GM18909 (cell line): ENCODE results near the gene FAM200A.
"Not testable (repeated sequence)": the region's sequence is repeated elsewhere in the genome, so short reads cannot be mapped to it uniquely, and the experiment has no call there.

Experiments used
- ATAC-seq: cut with Tn5 transposase; IDR thresholded peaks from one replicate; pipeline ENCODE4 v1.9.1; 2021; ENCODE audit warnings: mild to moderate bottlenecking; ENCODE audit not compliant: unreplicated experiment, poor library complexity

The FAM200A gene

GRCh38 chr7:99551767-99552463 is at the start of gene FAM200A:
TSS of gene FAM200A (minus strand) at chr7:99552114. CDS start at chr7:99548407, 3,707 bp downstream.
- peak; percentile 91 for ATAC-seq

DNA sequence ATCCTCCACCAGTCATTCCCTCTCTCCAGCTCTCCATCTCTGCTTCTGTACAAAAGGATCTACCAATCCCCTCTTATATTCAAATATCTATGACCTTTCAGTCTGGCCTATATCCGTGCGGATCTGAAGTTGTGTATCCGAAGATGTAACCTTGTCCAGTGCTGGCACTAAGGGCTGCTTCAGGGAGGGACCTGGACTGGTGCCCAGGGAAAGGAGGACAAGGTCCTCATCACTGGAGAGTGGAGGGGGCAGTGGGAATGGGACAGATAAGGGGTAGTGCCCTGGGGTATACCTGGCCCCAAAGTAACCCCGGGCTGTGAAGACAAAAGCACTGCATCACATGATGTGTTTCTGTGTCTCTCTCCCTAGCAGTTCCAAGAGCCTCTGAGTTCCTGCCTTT is 47.9 kb upstream of the FAM200A start:
- no peak for ATAC-seq

DNA sequence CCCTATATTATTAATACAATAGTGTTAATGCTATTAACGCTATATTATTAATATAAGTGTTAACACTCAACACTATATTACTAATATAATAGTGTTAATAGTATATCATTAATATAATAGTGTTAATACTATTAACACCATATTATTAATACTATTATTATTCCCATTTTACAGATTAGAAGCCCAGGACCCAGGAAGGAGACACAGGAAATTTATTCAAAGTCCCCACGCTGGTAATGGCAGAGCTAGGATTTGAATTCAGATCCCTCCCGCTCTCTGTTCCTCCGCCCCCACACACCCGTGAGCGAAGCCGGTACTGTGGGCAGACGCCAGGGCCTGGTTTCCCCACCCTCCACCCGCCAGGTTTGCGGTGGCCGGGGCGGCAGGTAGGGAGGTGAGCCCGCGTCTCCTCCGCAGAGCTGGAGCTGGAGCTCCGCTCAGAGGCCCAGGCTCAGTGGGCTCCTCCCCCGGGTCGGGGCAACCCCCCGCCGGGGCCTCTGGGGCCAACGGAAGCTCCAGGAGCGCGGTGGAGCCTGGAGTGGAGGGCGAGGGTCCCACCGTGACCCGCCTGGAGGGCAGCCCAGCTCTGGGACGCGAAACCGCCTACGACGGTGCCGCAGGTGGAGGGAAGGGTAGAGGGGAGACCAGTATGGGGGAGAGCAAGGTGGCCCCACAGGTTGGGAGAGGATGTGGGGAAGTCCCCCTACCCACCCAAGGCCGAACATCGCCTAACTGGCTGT is 46.0 kb upstream of the FAM200A start, which contains the start of gene TMEM225B:
Gene TMEM225B (plus strand): TSS at position 506 of the 740 bp plus-strand sequence. CDS start 6,122 bp downstream, outside the sequence.
- no peak for ATAC-seq

- no peak for ATAC-seq
Observed at GRCh38 chr7:99596408-99596955, 44.6 kb upstream of the FAM200A start.

DNA sequence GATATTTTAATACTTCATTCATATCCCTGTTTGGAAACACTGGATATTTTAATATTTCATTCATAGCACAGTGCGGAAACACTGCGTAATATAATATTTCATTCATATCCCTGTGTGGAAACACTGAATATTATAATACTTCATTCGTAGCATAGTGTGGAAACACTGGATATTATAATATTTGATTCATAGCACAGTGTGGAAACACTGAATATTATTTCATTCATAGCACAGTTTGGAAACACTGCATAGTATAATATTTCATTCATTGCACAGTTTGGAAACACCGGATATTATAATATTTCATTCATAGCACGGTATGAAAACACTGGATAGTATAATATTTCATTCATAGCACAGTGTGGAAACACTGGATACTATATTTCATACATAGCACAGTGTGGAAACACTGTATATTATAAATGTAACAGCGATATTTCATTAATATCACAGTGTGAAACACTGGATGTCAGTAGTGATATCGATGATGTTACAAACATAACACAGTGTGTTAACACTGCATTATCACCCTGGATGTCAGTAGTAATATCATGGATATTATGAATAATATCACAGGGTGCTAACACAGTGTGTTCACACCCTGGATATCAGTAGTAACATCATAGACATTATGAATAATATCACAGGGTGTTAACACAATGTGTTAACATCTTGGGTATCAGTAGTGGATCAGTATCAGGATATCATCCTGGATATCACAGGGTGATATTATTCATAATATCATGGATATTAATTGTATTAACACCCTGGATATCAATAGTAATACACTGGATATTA is 43.2 kb upstream of the FAM200A start:
- ATAC-seq, result no peak

- ATAC-seq, result no peak
Observed at GRCh38 chr7:99588868-99589267, 37.0 kb upstream of the FAM200A start.

- not testable (repeated sequence) for ATAC-seq
Observed at GRCh38 chr7:99580778-99581332, 28.9 kb upstream of the FAM200A start.

- ATAC-seq, result no peak
Observed at GRCh38 chr7:99579956-99580777, 28.3 kb upstream of the FAM200A start.

GRCh38 chr7:99579281-99579955 is 27.5 kb upstream of the FAM200A start:
- no peak for ATAC-seq

DNA sequence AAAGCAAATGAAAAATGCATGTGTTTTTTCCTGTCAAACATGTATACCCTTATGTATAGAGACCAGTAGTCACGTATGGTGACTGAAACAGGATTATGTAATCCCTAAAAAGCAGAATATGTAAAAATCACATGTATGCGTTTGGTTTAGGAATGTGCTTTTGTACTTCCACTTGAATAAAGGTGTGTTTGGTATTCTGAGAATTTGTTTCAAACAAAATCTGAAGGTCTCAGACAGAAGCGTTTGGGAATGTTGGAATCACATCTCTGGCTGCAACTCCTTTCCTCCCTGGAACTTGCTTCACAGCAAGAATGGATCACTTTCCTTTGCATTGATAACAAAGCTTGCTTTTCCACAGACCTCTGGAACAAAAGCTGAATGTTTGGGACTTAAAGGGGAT is 24.3 kb upstream of the FAM200A start:
- no peak for ATAC-seq

- ATAC-seq, result no peak
Observed at GRCh38 chr7:99573257-99573656, 21.3 kb upstream of the FAM200A start.

- ATAC-seq, result no peak
Observed at GRCh38 chr7:99571768-99572167, 19.9 kb upstream of the FAM200A start.

DNA sequence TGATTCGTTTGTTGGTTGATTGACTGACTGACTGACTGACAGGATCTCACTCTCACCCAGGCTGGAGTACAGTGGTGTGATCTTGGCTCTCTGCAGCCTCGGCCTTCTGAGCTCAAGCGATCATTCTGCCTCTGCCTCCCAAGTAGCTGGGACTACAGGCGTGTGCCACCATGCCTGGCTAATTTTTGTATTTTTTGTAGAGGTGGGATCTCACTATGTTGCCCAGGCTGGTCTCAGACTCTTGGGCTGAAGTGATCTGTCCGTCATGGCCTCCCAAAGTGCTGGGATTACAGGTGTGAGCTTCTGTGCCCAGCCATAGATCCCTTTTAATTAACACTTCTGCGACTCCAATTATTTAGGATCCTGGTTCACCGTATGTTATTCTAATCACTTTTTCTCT is 16.9 kb upstream of the FAM200A start:
- not testable (repeated sequence) for ATAC-seq

DNA sequence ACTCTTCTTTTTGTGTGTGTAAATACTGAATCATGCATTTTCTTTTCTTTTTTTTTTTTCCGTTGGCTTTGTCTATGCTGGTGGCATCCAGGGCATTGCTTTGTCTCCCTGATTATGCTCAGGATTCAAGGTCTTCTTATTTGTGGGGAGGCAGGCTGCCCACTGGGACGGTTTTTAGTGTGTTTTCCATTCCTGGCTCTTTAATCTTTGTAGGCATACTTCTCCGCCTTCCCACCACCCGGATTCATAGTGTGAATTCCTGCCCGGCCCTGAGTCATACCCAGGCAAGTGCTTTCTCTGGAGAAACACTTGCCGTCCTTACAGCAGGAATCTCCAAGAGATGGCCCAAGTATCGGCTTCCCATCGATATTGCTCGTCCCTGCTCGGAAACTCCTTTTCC is 11.7 kb upstream of the FAM200A start:
- no peak for ATAC-seq

GRCh38 chr7:99562832-99563231 is 10.9 kb upstream of the FAM200A start:
- ATAC-seq, result no peak

- ATAC-seq, result no peak
Observed at GRCh38 chr7:99562114-99562784, 10.3 kb upstream of the FAM200A start.

- ATAC-seq, result no peak
Observed at GRCh38 chr7:99561737-99562051, 9.8 kb upstream of the FAM200A start.
